T follicular helper cell (primary cell): ENCODE data around the gene UNC93A.
"Not testable (repeated sequence)": the region's sequence is repeated elsewhere in the genome, so short reads cannot be mapped to it uniquely, and the experiment has no call there.

Source experiments
- DNase-seq: peaks from one replicate; pipeline ENCODE4 v3.0.0-alpha.2; 2020; ENCODE audit warnings: low read depth
- total RNA-seq, 2 experiments: gene quantifications; one replicate each; lab custom pipeline; 2026; lab: John Stamatoyannopoulos, UW

Gene UNC93A
- 0 reads per million in 2 experiments for total RNA-seq

GRCh38 chr6:167290786-167291622 is at the start of gene UNC93A:
UNC93A (plus strand) TSS chr6:167291315; CDS start chr6:167291490, 175 bp downstream.
- no peak for DNase-seq

- DNase-seq, result not testable (repeated sequence)
Observed at GRCh38 chr6:167241321-167242134, 49.6 kb upstream of the UNC93A start.

GRCh38 chr6:167242135-167242506 is 49.0 kb upstream of the UNC93A start:
- not testable (repeated sequence) for DNase-seq

GRCh38 chr6:167242511-167243051 is 48.5 kb upstream of the UNC93A start:
- not testable (repeated sequence) for DNase-seq

DNA sequence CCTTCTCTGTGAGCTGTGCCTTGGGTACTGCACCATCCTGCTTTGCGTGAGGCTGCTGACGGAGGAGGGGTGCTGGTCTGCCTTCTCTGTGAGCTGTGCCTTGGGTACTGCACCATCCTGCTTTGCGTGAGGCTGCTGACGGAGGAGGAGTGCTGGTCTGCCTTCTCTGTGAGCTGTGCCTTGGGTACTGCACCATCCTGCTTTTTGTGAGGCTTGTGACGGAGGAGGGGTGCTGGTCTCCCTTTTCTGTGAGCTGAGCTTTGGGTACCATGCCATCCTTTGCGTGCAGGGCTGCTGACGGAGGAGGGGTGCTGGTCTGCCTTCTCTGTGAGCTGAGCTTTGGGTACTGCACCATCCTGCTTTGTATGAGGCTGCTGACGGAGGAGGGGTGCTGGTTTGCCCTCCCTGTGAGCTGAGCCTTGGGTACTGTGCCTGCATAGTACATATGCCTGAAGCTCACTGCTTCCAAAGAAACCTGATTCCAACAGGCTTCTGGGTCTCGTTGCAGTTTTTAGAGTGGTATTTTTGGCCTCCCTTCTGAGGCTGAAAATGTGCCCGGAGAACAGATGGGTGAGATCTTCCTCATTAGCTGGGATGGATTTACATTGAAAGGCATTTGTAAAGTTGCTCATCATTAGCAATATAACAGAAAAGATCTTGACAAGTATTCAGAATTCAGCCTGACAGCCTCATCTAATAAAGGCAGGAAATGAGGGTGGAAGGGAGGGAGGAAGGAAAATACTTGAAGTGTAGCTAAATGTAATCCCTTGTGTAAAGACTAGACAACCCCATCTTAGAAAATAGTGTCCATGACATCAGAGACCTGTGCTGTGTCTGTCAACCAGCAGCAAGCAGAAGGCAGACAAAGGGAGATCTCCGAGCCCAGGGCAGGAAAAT is 46.8 kb upstream of the UNC93A start:
- DNase-seq, result no peak

- DNase-seq, result no peak
Observed at GRCh38 chr6:167244991-167245390, 46.1 kb upstream of the UNC93A start.

GRCh38 chr6:167245591-167245990 is 45.5 kb upstream of the UNC93A start:
- no peak for DNase-seq

- no peak for DNase-seq
Observed at GRCh38 chr6:167247814-167248595, 43.1 kb upstream of the UNC93A start.

DNA sequence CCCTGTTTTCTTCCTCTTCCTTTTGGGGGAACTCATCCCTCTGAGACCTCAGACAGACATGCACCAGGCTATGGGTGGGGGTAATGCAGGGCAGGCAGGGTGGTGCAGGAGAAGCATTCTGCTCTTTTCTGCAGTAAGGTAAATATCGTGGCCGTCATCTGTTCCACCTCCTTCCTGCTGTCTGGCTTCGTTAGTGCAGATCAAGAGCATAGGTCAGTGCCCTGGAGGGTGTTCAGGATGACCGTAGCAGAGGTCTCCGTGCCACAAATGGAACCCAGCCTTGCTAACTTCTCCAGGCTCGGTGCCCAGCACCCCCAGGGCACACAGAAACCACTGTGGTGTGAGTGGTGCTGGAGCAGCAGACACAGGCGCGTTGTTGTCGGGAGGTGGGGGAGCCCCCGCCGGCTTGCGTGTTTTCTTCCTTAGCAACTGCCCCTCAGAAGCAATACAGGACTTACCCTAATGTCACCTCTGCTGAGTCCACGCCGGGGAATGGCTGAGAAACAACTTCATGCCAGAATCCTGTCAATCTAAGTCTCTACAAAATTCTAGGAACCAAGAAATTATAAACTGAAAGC is 42.1 kb upstream of the UNC93A start:
- DNase-seq, result not testable (repeated sequence)

DNA sequence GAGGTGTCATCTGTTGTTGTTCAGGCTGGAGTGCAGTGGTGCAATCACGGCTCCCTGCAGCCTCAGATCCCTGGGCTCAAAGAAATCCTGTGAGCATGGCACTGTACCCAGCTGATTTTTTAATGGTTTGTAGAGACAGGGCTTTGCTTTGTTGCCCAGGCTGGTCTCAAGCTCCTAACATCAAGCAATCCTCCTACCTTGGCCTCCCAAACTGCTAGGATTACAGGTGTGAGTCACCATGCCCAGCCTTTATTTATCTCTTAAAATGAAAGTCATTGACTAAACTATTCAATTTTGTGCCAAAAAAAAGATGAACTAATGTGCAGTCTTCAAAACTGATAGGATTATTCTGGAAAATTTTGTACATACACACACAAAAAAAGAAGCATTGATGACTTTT is 38.8 kb upstream of the UNC93A start:
- DNase-seq, result no peak

- DNase-seq, result no peak
Observed at GRCh38 chr6:167255918-167256553, 35.1 kb upstream of the UNC93A start.

- DNase-seq, result no peak
Observed at GRCh38 chr6:167258646-167259045, 32.5 kb upstream of the UNC93A start.

DNA sequence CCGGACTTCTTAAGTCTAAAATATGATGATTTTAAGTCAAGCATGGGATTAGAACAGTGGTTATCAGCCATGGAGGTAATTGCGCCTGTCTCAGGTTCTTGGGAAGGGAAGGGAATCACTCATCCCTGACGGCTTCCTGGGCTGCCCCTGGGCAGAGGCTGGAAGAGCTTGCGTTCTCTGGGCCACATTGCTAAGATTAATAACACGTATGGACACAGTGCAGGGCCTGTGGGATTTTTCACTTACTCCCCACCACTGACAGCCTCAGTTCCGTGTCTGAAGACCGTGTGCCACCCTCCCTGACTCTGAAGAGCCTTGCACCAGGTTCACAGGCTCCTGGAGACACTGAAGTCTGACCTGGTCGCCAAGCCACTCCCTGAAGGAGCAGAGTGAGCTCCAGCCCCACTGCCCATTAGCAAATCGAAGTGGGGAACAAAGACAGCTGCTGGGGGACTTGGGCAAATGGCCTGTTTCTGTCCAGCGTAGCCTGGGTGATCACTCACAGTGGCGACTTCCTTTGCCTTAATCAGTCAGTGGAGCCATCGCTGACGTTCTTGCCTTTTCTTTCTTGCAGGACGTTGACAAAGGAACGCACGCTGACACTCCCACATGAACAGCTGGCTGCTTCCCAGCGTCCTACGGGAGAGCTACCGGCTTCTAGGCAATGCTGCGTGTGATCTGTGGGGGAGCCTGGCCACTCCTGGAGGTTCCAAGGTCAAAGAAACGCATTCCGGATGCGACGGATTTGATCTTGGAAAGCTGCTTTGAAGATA is 24.9 kb upstream of the UNC93A start:
- DNase-seq, result not testable (repeated sequence)

- DNase-seq, result no peak
Observed at GRCh38 chr6:167266830-167267555, 24.1 kb upstream of the UNC93A start.

- not testable (repeated sequence) for DNase-seq
Observed at GRCh38 chr6:167267556-167267898, 23.6 kb upstream of the UNC93A start.

DNA sequence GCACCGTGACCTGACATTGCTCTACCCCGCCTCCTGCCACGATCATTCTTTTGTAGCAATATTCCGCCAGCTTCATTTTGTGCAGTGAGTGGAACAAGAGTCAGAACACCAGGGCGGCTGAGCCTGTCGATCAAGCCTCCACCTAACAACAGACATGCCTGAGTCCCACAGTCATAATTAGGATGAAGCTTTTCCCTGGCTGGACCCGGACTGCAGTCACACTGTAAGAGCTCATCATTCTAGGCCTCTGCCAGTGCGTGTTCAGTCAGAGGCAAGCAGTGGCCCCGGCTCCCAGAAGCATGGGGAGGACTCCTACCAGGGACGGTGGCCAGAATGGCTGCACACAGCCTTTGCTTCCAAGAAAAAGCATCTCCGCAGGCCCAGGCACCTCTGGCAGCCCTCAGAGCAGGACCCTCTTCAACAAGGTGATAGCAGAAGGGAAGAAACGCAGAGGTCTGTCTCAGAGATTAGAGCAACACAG is 23.2 kb upstream of the UNC93A start:
- DNase-seq, result no peak

DNA sequence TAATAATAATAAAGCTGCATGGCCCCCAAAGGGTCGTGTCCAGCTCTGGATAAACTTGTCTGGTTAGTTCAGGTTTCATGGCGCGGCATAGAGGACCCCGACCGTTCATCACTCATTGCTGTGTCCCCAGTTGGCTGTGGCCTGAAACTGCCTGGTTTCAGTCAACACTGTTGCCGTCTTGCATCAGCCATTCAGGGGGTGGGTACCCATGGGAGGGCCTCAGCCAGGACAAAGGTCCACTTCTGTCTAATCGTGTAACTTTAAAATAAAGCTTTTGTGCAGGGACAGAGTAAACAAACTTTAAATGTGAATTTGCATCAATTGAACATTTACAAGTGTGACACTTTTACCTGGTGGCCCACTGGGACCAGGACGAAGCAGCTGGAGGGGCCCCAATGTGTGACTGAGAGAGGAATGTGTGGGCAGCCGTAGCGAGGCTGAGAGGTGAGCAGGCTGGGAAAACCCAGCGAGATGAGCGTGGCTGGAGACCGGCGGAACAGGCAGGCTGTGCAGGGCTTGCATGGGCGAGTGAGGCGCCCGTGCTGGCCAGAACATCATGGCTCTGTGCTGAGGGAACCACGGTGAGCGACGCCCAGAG is 22.3 kb upstream of the UNC93A start:
- DNase-seq, result no peak
